A549 (cell line): Measurements from ENCODE around the gene ANKRD39.

ENCODE experiments used
- CEBPB ChIP-seq, 2 experiments: fragments of >200 bp in 1 of 2; sonication (Bioruptor Twin) in 1 of 2; formaldehyde crosslinking in 1 of 2; IDR thresholded peaks; 2 replicates each; pipeline ENCODE4 v1.6.1; 2012 to 2016
- RFX5 ChIP-seq: fragments of 450-650 bp; IDR thresholded peaks from 2 replicates; pipeline ENCODE4 v1.7.1; 2014; ENCODE audit warnings: antibody characterized with exemption, mild to moderate bottlenecking, moderate library complexity
- TF ChIP-seq, protein P1 (sequence below): fragments of >200 bp; sonication (Bioruptor Twin); formaldehyde crosslinking; IDR thresholded peaks from 3 replicates; pipeline ENCODE4 v1.5.1; 2016

DNA sequence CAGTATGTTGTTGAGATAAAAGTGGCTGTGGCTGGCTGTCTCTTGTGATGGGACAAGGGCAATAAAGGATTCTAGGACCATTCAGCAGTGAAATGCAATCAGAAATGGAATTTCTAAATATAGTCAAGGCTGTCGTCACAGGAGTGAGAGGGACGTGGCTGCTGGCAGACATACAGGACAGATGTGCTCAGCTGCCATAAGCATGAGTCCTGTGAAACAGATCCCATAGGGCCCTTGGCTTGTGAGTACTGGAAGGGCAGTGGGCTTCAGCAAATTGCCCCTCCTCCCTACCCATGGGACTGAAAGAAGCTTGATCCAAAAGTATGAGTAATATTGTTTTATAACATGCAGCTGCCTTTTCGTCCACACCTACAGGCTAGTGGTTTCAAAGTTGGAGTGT is 45.9 kb downstream of the ANKRD39 start:
- TF ChIP-seq, protein P1, sequence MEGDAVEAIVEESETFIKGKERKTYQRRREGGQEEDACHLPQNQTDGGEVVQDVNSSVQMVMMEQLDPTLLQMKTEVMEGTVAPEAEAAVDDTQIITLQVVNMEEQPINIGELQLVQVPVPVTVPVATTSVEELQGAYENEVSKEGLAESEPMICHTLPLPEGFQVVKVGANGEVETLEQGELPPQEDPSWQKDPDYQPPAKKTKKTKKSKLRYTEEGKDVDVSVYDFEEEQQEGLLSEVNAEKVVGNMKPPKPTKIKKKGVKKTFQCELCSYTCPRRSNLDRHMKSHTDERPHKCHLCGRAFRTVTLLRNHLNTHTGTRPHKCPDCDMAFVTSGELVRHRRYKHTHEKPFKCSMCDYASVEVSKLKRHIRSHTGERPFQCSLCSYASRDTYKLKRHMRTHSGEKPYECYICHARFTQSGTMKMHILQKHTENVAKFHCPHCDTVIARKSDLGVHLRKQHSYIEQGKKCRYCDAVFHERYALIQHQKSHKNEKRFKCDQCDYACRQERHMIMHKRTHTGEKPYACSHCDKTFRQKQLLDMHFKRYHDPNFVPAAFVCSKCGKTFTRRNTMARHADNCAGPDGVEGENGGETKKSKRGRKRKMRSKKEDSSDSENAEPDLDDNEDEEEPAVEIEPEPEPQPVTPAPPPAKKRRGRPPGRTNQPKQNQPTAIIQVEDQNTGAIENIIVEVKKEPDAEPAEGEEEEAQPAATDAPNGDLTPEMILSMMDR = no peak
- TF ChIP-seq RFX5 (no peak), CEBPB (IDR thresholded peaks at IDR 0.05) (no peak)
